GM18508 (cell line): ENCODE results near the gene TBC1D14.

Experiments used
- ATAC-seq: cut with Tn5 transposase; IDR thresholded peaks from one replicate; pipeline ENCODE4 v1.9.1; 2021; ENCODE audit warnings: moderate number of reproducible peaks; ENCODE audit not compliant: insufficient read depth, unreplicated experiment

Gene TBC1D14, protein sequence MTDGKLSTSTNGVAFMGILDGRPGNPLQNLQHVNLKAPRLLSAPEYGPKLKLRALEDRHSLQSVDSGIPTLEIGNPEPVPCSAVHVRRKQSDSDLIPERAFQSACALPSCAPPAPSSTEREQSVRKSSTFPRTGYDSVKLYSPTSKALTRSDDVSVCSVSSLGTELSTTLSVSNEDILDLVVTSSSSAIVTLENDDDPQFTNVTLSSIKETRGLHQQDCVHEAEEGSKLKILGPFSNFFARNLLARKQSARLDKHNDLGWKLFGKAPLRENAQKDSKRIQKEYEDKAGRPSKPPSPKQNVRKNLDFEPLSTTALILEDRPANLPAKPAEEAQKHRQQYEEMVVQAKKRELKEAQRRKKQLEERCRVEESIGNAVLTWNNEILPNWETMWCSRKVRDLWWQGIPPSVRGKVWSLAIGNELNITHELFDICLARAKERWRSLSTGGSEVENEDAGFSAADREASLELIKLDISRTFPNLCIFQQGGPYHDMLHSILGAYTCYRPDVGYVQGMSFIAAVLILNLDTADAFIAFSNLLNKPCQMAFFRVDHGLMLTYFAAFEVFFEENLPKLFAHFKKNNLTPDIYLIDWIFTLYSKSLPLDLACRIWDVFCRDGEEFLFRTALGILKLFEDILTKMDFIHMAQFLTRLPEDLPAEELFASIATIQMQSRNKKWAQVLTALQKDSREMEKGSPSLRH

DNA sequence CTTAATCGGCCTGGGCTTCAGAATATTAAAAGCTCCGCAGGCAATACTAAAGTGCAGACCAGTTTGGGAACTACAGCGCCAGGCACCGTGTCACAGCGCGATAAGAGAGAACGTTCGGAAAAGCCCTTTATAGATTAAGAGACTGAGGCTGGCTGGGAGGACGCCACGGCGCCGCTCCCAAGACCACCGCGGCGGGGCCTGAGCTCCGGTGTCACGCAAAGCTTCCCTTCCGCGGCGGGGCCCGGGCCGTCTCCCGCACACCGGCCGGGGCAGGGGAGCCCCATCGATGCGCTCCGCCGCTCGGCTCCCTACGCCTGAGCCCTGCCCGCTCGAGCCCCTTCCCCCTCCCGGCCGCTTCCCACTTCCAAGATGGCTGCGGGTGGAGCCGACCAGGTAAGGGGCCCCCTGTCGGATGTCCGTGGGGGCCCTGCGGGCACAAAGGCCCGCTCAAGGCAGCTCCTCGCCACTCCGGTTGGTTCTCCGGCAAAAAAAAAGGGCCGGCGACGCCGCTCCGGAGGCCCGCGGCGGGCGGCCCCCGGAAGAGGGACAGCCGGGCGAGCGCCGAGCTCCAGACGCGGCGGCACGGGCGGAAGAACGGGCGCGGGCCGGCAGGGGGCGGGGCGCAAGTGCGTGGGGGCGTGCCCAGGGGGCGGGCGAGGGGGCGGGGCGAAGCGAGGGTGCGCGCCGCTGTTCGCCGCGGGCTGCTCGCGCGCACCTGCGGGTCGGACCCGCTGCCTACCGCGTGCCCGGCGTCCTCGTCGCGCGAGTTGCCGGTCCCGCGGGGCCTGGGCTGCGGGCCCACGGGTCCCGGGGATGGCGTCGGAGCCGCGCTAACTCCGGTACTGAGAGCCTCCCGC, at the start of gene TBC1D14:
TSS of gene TBC1D14 (plus strand) at position 714 of the 857 bp plus-strand sequence. CDS start 13,564 bp downstream, outside the sequence.
- peak; percentile 68 for ATAC-seq

DNA sequence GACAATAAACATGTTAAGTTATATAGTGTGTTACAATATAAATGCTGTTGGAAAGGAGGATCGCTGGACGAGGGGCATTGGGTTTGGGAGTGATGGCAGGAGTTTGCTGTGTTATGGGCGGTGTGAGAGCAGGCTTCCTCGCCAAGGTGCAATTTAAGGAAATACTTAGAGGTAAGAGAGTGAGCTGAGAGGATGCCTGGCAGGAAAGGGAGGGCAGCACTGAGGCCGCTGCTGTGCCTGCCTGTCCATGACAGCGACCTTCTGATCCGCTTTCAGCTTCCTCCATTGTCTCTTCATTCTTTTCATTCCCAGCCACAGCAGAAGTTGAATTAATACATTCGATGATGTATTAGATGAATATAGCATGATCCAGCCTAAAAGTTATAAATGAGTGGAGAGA, 41.2 kb upstream of the TBC1D14 start:
- no peak for ATAC-seq

DNA sequence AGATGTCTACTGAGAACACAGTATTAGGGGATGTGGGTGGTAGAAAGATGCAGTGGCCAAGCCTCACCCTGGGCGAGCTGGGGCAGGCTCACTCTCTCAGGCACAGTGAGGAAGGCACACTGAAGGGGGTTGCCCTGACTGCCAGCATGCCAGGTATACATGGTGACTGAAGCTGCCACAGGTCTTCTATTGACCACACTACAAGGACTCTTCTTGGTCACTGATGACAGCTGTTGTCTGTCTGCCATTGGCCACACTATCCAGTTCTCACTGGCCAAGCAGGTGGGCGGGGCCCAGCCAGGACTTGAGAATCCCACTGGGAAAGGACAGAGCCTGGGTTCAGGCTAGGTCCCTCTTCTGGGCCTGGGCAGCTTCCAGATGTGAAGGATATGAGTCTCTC, 39.7 kb upstream of the TBC1D14 start:
- ATAC-seq = no peak

DNA sequence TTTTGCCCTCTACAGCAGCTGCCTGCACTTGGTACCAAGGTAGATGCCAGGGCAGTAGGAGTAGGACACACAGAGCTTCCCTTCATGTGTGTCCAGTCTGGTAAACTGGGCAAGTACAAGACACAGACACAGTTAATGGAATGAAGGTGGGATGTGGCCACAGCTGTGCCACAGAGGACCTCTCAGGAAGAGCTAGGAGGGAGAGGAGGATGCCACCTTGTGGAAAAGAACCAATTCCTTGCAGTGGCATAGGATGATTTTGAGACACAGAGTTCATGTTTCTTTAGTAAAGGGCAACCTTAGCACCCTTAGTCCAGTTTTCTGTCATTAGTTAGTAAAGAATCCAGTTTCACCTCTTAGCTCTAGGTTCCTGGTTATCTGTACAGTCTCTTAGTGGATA, 36.3 kb upstream of the TBC1D14 start:
- ATAC-seq = no peak

- ATAC-seq = no peak
Observed at GRCh38 chr4:6873792-6874461, 35.7 kb upstream of the TBC1D14 start.

DNA sequence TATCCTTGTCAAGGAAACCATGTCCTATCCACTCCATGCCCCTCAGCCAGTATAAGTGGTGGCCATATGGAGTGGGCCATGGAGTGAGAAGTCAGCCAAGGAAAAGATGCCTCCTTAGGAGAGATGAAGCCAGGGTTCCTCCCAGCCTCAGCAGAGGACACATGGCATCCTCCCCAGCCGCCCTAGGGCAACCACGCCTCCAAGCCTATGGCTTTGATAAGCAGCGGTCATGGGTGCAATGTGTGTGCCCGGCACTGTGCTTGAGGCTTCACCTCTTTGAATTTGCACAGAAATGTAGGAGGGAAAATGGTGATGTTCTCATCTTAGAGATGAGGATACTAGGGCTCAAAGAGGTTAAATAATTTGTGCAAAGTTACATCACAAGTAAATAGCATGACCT, 34.6 kb upstream of the TBC1D14 start:
- ATAC-seq = no peak

GRCh38 chr4:6875431-6875831, 34.2 kb upstream of the TBC1D14 start:
- no peak for ATAC-seq

DNA sequence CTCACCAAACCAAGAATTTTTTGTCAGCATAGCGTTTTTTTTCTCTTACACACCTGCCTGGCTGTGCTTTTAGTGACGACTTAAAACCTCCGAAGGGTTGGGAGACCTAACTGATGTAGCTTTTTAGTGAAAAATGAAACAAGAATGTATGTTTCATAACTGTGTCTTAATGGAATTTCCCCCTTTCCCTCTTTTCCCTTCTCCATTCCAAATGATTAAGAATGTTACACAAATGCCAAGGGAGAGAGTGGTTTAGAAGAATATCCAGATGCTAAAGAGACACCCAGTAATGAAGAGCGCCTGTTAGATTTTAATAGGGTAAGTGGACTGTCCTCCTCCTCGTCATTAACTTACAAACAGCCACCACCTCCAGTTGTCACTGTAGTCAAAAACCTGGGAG, 33.2 kb upstream of the TBC1D14 start:
- ATAC-seq = no peak

DNA sequence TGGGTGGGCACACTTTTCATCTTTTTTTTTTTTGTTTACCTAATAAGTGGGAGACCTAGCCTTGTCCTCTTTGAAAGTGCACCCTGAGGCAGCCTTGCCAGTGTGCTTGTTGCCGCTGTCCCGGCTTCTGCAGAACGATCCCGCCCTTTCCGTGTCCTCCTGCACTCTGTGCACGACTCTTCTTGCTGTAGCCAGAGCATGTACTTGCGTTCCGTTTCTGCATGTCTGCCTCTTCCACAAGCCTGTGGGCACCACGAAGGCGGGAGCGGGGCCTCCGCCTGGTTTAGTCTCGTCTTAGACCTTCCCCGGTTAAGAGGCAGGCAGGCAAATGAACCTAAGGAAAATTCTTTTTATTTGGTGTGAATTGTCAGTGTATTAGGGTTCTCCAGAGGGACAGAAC, 32.6 kb upstream of the TBC1D14 start:
- ATAC-seq = no peak

DNA sequence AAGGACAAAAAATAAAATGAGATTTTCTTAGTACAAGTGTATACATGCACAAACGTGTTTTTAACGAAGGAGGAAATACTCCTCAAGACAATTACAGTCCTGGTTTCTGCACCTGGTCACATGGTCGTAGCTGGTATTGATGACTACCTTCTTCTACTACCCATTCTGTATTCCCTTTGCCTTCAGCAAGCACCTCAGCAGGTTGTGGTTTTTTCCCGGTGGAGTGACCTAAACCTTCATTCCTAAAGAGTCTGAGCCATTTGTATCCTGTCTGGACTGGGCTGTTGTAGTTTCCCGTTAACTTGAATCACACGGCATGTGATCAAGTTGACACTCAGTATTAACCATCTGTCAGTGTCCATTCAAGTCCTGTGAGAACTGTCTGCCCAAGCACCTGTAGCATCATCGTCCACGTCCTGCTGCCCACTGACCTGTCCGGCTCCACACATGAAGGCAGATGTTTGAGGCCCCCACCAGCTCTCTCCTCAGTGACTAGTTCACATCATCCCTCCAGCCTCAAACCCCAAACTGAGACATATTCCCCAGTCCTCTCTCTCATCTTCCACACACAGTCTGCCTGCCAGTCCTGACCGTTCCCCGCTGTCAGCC, 31.1 kb upstream of the TBC1D14 start:
- no peak for ATAC-seq

DNA sequence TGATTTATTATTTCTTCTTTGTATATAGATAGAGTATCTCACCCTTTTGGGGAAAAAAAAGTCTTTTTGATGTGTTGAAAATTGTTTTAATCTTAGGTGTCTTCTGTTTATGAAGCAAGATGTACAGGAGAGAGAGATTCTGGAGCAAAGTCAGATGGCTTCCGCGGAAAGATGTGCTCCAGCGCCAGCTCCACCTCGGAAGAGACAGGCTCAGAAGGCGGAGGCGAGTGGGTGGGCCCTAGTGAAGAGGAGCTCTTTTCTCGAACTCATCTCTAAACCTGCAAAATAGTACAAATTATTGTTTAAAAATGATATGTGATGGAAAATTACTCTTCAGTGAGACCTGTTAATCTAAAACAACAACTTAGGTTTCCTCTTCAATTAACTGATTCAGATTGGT, 28.9 kb upstream of the TBC1D14 start:
- ATAC-seq = no peak

- ATAC-seq = no peak
Observed at GRCh38 chr4:6881908-6882307, 27.7 kb upstream of the TBC1D14 start.

GRCh38 chr4:6884341-6884870, 25.2 kb upstream of the TBC1D14 start:
- no peak for ATAC-seq

DNA sequence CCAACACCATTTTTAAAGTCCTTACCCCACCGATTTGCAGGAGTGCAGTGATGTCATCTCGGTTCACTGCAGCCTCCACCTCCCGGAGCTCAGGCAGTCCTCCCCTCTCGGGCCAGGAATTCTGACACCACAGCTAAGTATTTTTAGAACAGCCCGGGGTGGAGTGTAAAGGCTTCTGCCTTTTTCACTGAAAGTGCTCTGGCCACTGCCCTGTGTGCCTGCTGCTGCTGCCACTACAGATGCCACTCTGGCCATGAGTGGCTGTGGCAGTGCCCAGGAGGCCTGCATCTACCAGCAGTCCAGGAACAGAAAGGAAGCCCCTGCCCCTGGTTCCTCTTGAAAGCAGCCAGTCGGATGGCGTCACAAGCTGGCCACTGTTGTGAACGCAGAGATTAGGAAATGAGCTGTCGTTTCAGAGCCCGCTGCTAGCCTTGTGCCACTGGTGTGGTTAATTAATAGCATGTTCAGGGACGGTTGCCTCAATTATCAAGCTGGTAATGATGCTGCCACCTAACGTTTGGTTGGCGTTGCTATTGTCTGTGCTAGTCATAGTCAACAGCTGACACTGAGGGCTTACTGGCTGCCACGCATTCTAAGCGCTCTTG, 23.6 kb upstream of the TBC1D14 start:
- peak; percentile 76 for ATAC-seq

DNA sequence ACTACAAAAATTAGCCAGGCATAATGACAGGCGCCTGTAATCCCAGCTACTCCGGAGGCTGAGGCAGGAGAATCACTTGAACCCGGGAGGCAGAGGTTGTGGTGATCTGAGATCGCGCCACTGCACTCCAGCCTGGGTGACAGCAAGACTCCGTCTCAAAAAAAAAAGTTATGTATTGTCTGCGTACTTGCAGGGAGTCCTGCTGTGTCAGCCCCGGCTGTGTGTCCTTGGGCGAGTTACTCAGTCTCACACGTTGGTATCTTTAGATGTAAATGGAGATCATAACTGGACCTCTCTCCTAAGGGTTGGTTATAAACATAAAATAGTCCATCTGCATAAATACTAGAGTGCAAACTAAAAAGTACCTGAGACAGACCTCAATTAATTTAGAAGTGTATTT, 22.7 kb upstream of the TBC1D14 start:
- no peak for ATAC-seq

DNA sequence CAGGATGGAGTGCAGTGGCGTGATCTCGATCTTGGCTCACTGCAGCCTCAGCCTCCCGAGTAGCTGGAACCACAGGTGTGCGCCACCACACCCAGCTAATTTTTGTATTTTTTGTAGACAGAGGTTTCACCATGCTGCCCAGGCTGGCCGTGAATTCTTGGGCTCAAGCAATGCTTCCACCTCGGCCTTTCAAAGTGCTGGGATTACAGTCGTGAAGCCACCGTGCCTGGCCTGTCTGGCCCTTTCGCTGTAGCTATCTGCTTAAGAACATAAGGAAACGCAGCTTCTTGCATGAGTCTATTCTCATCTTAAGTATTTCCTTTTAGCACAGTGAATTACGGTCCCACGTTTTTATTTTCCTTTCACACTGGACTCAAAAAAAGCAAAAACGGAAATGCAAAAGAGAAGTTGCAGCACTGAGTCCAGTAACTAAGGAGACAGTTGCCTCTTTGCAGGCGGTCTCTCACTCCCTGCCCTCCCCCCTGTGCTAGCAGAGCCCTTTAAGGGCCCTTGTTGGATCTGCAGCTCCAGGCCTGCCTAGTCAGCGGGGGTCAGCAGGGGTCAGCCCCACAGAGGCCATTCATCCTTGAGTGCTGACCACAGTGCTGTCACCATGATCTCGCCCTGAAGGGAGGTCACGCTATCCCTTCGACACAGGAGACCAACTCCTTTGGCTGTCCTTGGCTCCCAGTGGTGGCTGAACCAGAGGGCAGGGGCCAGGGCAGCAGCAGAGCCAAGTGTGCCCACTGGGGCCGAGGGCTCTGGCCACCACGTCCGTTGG, 21.8 kb upstream of the TBC1D14 start:
- no peak for ATAC-seq

DNA sequence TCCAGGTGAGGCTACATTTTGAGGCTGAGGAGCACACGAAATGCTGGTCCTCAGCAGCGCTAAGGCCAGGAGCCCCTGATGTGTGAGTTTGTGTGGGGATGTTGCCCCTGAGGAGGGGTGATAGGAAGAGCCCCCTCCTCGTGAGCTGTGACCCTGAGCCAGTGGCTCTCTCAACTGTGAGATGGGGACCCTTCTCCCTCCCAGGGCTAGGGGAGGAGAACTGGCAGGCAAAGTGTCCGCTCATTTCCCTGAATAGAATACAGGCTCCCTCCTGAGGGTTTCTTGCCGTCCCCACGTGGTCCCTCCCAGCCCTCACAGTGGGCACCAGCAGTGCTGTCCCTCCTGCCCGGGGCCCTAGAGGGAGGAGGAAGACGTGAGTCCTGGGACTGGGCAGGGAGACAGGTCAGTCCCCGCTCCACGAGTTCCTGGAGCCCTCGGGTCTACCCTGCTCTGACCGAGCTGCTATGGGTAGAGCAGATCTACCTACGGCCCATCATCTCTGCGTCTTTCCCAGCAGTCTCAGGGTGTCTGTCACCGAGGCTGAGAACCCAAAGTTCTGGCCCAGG, 21.0 kb upstream of the TBC1D14 start:
- ATAC-seq = no peak

DNA sequence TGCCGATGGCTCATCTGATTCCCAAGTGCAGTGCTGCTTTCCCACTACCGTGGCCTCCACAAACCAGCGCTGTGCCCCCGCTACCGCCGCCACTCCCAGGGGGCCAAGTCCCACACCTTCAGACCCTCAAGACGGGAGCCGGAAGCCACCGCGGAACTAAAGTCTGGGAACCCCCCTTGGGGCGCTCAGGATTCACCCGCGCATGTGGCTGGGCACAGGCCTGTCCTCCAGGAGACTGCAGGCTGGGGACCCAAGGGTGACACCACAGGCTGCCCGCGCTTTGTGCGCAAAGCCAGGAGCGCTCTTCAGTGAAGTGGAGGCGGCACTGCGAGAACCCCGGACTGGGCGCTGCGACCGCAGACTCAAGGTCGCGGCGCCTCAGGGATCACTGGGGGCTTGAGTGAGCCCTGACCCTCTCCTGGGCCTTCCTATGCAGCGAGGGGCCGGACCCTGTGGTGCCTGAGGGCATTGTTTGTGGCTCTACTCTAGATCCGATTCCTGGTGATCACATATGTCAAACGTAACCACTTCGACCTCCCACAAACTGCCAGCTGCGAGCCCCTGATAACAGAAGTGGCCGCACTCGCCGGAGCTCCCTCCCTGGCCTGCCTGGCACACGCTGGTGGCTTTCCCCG, 20.4 kb upstream of the TBC1D14 start:
- no peak for ATAC-seq
